Epithelial cell of proximal tubule (primary cell): ENCODE measurements around the gene UBQLNL. TPM values are rescaled to one million over a fixed set of nuclear protein-coding genes. Genes with fewer than 3 reads are reported as not detected.

Experiments used
- DNase-seq: peaks from one replicate; pipeline ENCODE4 v3.0.0-alpha.2; 2011; ENCODE audit warnings: low read depth
- H3K4me3 ChIP-seq: 2 replicates; pipeline ENCODE4 v1.5.1; 2011; ENCODE audit warnings: low read depth, mild to moderate bottlenecking, low read length
- CTCF ChIP-seq: conservative IDR thresholded peaks from 2 replicates; pipeline ENCODE4 v1.5.1; 2012; ENCODE audit warnings: low read depth, mild to moderate bottlenecking, low read length
- total RNA-seq: library from RNA; depleted of rRNA; stranded (reverse); fragments of >200 nt; gene quantifications from 2 replicates; pipeline ENCODE4 v1.2.3, GENCODE V29; 2015

The UBQLNL gene
- total RNA-seq = 0.06 TPM in 1 of 2 replicates, not detected in the other

- no peak within 1 kb of the TSS for H3K4me3 ChIP-seq
- no peak for DNase-seq
- no peak for TF ChIP-seq CTCF
Observed at GRCh38 chr11:5516599-5516998, at the start of gene UBQLNL. UBQLNL (minus strand) TSS chr11:5516699; CDS start chr11:5516441, 258 bp downstream.

- DNase-seq = peak; percentile 60
- H3K4me3 ChIP-seq = no peak overlapping the region
- TF ChIP-seq CTCF = no peak
Observed at GRCh38 chr11:5564259-5565019, 47.9 kb upstream of the UBQLNL start.

GRCh38 chr11:5557751-5558150 is 41.3 kb upstream of the UBQLNL start:
- H3K4me3 ChIP-seq = no peak overlapping the region
- TF ChIP-seq CTCF = no peak
- no peak for DNase-seq

GRCh38 chr11:5556596-5557188 is 40.2 kb upstream of the UBQLNL start:
- no peak overlapping the region for H3K4me3 ChIP-seq
- DNase-seq = no peak
- no peak for TF ChIP-seq CTCF

- TF ChIP-seq CTCF = peak; percentile 36
- H3K4me3 ChIP-seq = no peak overlapping the region
- no peak for DNase-seq
Observed at GRCh38 chr11:5553343-5553742, 36.8 kb upstream of the UBQLNL start.

GRCh38 chr11:5550440-5551095 is 34.1 kb upstream of the UBQLNL start:
- TF ChIP-seq CTCF = no peak
- no peak overlapping the region for H3K4me3 ChIP-seq
- peak; percentile 41 for DNase-seq
